Smooth muscle cell (in vitro differentiated cells): ENCODE data around the gene MAP2K3. TPM values are rescaled to one million over a fixed set of nuclear protein-coding genes. Genes with fewer than 3 reads are reported as not detected.
"Not testable (repeated sequence)": the region's sequence is repeated elsewhere in the genome, so short reads cannot be mapped to it uniquely, and the experiment has no call there.

Source experiments
- DNase-seq: peaks from one replicate; lab custom pipeline; 2025; ENCODE audit not compliant: unreplicated experiment; lab: John Stamatoyannopoulos, UW
- H2AFZ ChIP-seq: fragments of 200-600 bp; sonication (generic); 2 replicates; pipeline ENCODE4 v1.6.0; 2016; ENCODE audit warnings: antibody characterized with exemption, low read depth, mild to moderate bottlenecking
- H3F3A ChIP-seq: fragments of 200-600 bp; sonication (generic); 2 replicates; pipeline ENCODE4 v1.6.0; 2017; ENCODE audit warnings: antibody characterized with exemption, low read depth
- H3K27ac ChIP-seq: fragments of 200-600 bp; sonication (generic); 2 replicates; pipeline ENCODE4 v1.5.1; 2016; ENCODE audit warnings: low read depth, mild to moderate bottlenecking
- H3K27me3 ChIP-seq: fragments of 200-600 bp; sonication (generic); 2 replicates; pipeline ENCODE4 v1.6.1; 2016; ENCODE audit warnings: low read depth, mild to moderate bottlenecking
- H3K36me3 ChIP-seq: fragments of 200-600 bp; sonication (generic); 2 replicates; pipeline ENCODE4 v1.5.1; 2016; ENCODE audit warnings: low read depth
- H3K4me1 ChIP-seq: fragments of 200-600 bp; sonication (generic); 2 replicates; pipeline ENCODE4 v1.5.1; 2016; ENCODE audit warnings: low read depth
- H3K4me2 ChIP-seq: fragments of 200-600 bp; sonication (generic); 2 replicates; pipeline ENCODE4 v1.6.0; 2016; ENCODE audit warnings: mild to moderate bottlenecking
- H3K4me3 ChIP-seq: fragments of 200-600 bp; sonication (generic); 2 replicates; pipeline ENCODE4 v1.5.1; 2016; ENCODE audit warnings: mild to moderate bottlenecking
- H3K79me2 ChIP-seq: fragments of 200-600 bp; sonication (generic); 2 replicates; pipeline ENCODE4 v1.6.0; 2016; ENCODE audit warnings: low read depth, mild to moderate bottlenecking
- H3K9ac ChIP-seq: fragments of 200-600 bp; sonication (generic); 2 replicates; pipeline ENCODE4 v1.6.0; 2016; ENCODE audit warnings: low read depth
- H3K9me3 ChIP-seq: fragments of 200-600 bp; sonication (generic); replicated peaks from 2 replicates; pipeline ENCODE4 v1.5.1; 2016; ENCODE audit warnings: low read depth
- H4K20me1 ChIP-seq: fragments of 200-600 bp; sonication (generic); 2 replicates; pipeline ENCODE4 v1.6.0; 2016; ENCODE audit warnings: low read depth
- WGBS: methylation state at CpG from one replicate; pipeline ENCODE4 v1.1.7; 2016; ENCODE audit warnings: low lambda C conversion rate; 5-methylcytosine and 5-hydroxymethylcytosine counted together
- polyA plus RNA-seq: library from polyadenylated mRNA; unstranded; fragments of >200 nt; fragmentation: Nextera tagmentation; extraction: Ambion mirVana; gene quantifications from 2 replicates; pipeline ENCODE4 v1.2.1, GENCODE V29; 2016
- total RNA-seq: library from RNA; depleted of rRNA; stranded (reverse); fragments of >200 nt; gene quantifications from 2 replicates; pipeline ENCODE4 v1.2.3, GENCODE V29; 2014
- TF ChIP-seq, protein P1 (sequence below): fragments of 200-600 bp; sonication (generic); IDR thresholded peaks from 2 replicates; pipeline ENCODE4 v1.5.1; 2017; ENCODE audit warnings: borderline replicate concordance, mild to moderate bottlenecking, antibody characterized with exemption; ENCODE audit not compliant: insufficient read depth, poor library complexity, severe bottlenecking

Gene MAP2K3
- total and polyA plus RNA-seq, 2 experiments from 2014 or later = 14.2 to 53.8 TPM

DNA sequence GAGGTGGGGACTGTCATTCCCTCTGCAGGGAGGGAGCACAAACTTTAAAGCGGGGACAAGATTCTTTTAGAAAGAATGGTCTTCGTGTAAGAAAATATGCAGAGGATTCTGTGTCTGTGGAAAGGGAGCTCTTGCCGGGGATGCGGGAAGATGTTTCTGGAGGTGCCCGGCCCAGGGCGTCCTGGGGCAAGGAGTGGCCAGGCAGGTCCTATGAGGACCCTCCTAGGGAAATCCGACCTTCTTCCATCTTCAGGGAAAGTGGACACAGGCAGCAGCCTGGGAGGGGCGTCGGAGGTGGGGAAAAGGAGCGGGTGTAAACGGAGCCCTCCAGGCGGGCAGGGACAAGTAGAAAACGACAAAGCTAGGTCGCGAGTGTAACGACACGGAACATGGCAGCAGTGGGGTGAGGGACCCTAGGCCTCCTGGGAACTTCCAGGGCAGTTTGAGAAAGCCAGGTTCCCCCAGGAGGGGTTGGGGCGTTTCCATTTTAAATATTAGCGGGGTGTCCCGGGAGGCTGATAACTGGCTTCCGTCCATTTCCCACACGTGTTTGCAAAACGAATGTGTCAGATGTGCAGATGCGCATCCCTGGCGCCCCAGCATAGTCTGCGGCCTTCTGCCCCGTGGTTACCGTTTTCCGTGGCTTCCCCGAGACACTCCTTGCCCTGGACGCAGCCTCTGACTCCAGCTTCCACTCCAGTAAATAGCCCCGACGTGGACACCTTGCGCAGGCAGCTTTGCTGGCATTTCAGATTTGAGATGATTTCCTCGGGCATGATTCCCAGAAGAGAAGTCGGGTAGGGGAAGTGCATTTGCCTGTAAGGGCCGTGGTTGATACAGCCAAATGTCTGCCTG lies 39.0 kb downstream of the MAP2K3 start:
- H3K79me2 ChIP-seq, H3K4me1 ChIP-seq, H3K36me3 ChIP-seq, H3K27ac ChIP-seq, H3K9ac ChIP-seq, H3K9me3 ChIP-seq, H3K27me3 ChIP-seq, H3F3A ChIP-seq, DNase-seq, H4K20me1 ChIP-seq: not testable (repeated sequence)
- H3K4me3 ChIP-seq = peak overlapping the region; percentile 64
- peak overlapping the region; percentile 94 for H2AFZ ChIP-seq
- 74% methylated on average over 32 of the region's 37 CpGs for WGBS
- H3K4me2 ChIP-seq = peak overlapping the region; percentile 82

DNA sequence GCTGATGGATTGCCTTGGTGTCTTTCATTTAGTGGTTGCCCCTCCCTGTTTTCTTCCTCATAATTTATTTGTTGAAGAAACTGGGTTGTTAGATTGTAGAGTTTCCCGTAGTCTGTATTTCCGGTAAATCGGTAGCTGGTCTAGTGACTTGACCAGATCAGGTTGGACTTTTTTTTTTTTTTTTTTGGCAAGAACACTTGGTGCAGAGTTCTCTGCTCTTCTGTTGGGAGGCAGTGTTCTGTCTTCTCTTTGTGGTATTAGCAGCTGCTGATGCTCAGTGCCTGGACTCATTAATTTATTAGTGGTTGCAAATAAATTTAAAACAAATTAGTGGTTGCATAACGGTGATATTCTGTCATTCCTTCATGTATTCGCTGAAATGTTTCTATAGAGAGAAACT lies 40.2 kb downstream of the MAP2K3 start:
- H3K9me3 ChIP-seq, H3K4me1 ChIP-seq, H2AFZ ChIP-seq, H4K20me1 ChIP-seq, H3K27ac ChIP-seq, H3K36me3 ChIP-seq, H3K9ac ChIP-seq, H3F3A ChIP-seq, H3K79me2 ChIP-seq, H3K4me3 ChIP-seq, H3K27me3 ChIP-seq, H3K4me2 ChIP-seq, DNase-seq: not testable (repeated sequence)
- WGBS = 83% methylated on average over 5 of the region's 5 CpGs

DNA sequence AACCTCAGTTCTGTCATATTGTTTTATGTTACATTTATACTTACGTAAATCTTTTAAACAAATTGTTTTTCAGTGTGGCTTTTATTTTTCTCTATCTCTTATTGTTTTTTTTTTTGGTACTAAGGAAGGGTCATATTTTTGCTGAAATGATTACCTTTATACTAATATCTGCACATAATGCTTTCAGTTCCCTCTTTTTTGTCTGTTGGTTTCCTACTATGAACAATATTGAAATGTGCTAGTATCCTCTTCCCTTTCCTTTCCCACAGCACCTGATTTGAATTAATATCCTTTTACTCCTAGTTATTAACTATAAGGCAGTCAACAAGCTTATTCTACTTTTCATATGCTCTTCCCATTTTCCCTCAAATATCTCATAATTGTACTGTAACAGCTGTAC lies 43.4 kb downstream of the MAP2K3 start:
- not testable (repeated sequence) for H3F3A ChIP-seq, H3K9me3 ChIP-seq, H3K27ac ChIP-seq, H3K4me3 ChIP-seq, H3K79me2 ChIP-seq, H3K4me2 ChIP-seq, H3K27me3 ChIP-seq, H4K20me1 ChIP-seq, DNase-seq, H3K36me3 ChIP-seq, H2AFZ ChIP-seq, H3K4me1 ChIP-seq, H3K9ac ChIP-seq
- 63% methylated on average over 1 of the region's 1 CpG for WGBS

DNA sequence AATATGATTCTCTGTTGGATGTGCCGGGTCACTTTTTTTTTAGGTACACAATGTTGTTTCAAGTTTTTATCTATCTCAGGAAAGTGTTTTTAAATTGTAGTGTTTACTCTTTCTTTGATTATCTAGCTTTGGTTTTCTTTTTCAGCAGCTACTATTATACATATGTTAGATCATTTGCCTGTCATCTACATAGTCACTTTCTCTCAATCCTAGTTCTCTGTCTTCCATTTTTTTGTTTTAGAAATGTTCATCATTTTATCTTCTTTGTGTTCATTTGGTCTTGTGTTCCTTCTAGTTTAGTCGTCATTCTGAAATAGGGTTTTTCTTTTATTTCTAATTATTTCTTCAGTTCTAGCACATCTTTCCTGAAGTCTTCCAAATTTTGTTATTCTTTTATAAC lies 44.3 kb downstream of the MAP2K3 start:
- not testable (repeated sequence) for H3K9me3 ChIP-seq, H3F3A ChIP-seq, H3K36me3 ChIP-seq, H2AFZ ChIP-seq, H3K4me1 ChIP-seq, H3K79me2 ChIP-seq, H3K27me3 ChIP-seq, H3K4me2 ChIP-seq, H3K9ac ChIP-seq, H3K4me3 ChIP-seq, H3K27ac ChIP-seq, DNase-seq, H4K20me1 ChIP-seq
- WGBS = 75% methylated on average over 2 of the region's 2 CpGs

DNA sequence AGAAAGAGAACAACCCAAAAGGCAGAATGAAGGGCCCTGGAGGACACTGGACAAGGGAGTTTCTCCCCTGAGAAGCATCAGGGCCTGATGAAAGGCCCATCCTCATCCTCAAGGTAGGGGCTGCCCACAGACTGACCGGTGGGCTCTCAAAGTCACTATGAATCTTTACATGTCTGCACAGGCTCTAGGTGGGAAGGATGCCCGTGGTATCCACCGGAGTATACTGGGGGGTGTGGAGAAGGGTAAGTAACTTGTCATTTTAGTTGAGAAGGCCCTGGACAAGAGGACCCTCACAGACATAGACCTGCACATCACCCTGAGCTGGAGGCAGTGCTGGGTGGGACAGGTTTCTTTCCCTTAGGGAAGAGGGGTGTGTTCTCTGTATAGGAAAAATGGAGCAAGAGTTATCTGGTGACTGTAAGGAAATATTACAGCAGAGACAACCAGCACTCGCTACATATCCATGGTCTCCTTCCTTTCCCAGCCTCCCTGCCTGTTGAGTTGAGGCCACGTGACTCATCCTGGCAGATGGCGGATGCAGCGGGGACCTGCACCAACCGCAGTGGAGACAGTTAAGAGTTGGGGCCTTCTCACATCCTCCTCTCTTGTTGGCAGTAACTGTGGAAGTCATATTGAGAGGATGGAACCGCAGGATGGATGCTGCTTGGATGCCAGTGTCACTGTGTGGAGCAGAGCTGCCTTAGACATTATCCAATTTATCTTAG lies 46.1 kb downstream of the MAP2K3 start:
- H3K9ac ChIP-seq = no peak overlapping the region
- H4K20me1 ChIP-seq = no peaks in the 10 kb centered on the region
- no peak overlapping the region for H3K27ac ChIP-seq
- no peak overlapping the region for H3K4me3 ChIP-seq
- no peaks in the 10 kb centered on the region for H3K79me2 ChIP-seq
- no peak overlapping the region for H3K4me2 ChIP-seq
- no peaks in the 10 kb centered on the region for H3K4me1 ChIP-seq
- no peaks in the 10 kb centered on the region for H3K27me3 ChIP-seq
- H2AFZ ChIP-seq = no peak overlapping the region
- TF ChIP-seq, protein P1, sequence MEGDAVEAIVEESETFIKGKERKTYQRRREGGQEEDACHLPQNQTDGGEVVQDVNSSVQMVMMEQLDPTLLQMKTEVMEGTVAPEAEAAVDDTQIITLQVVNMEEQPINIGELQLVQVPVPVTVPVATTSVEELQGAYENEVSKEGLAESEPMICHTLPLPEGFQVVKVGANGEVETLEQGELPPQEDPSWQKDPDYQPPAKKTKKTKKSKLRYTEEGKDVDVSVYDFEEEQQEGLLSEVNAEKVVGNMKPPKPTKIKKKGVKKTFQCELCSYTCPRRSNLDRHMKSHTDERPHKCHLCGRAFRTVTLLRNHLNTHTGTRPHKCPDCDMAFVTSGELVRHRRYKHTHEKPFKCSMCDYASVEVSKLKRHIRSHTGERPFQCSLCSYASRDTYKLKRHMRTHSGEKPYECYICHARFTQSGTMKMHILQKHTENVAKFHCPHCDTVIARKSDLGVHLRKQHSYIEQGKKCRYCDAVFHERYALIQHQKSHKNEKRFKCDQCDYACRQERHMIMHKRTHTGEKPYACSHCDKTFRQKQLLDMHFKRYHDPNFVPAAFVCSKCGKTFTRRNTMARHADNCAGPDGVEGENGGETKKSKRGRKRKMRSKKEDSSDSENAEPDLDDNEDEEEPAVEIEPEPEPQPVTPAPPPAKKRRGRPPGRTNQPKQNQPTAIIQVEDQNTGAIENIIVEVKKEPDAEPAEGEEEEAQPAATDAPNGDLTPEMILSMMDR = no peak
- 84% methylated on average over 9 of the region's 9 CpGs for WGBS
- DNase-seq = no peak
- no peaks in the 10 kb centered on the region for H3K36me3 ChIP-seq
- H3K9me3 ChIP-seq = no peaks in the 10 kb centered on the region
- no peaks in the 10 kb centered on the region for H3F3A ChIP-seq

DNA sequence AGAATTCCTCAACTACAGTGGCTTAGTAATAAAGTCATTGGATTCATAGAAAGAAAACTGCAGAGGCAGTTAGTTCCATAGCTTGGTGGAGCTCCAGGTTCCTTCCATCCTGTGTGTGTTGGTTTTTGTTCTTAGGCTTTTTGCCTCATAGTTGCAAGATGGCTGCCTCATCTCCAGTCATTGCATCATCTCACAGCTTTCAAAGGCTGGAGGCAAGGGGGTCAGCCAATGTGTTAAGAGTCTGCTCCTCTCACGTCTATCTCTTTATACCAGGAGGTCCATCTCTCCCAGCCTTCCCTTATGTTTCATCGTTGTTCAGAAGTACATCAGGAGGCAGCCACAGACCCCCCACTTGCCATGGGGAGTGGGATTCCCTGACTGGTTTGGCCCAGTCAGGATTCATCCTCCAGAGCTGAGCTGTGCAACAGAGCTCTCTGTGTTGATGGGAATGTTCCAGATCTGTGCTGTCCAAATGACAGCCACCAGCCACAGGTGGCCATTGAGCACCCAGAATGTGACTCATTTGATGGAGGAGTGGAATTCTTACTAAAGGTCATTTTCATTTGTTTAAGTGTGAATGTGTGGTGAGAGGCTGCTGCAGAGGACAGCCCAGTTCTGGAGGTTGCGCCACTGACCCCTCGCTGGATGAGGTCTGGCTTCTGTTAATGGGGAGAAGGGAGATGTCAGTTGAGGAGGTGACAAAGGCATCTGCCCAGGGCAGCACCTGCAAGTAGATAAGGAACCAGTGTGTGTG lies 52.2 kb downstream of the MAP2K3 start:
- not testable (repeated sequence) for H3K36me3 ChIP-seq, H3K4me3 ChIP-seq, H3K79me2 ChIP-seq, H3K27me3 ChIP-seq, H3K9ac ChIP-seq, H2AFZ ChIP-seq, H4K20me1 ChIP-seq, H3K27ac ChIP-seq, DNase-seq, H3K4me2 ChIP-seq, H3K9me3 ChIP-seq, H3F3A ChIP-seq, H3K4me1 ChIP-seq
- 78% methylated on average over 4 of the region's 4 CpGs for WGBS

DNA sequence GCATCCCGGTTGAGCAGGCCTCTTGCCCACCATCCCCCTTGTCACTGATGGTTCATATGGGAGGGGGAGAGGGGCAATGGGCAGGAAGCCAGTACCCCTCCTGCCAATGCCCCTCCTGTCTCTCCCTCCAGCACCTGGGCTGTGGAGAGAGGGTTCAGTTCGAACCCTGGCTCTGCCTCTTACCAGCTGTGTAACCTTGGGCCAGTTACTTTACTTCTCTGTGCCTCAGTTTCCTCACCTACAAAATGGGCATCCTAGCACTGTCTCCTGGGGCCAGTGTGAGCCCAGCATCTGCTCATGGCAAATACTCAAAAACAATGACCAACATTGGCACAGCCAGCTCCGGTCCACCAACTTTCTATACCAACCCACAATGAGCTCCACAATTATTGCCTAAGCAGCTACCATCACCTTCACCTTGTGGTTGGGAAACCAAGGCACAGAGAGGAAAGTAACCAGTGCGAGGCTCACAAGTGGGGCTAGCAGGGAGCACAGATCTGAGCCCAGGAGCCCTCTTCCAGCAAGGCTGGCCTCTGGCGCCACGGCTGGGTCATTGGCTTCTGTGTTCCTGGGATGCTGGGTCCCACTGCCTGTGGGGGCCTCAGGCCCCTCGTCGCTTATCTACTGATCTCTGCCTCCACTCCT lies 53.6 kb downstream of the MAP2K3 start:
- H3F3A ChIP-seq, H4K20me1 ChIP-seq, H3K27me3 ChIP-seq, H3K79me2 ChIP-seq, H3K9ac ChIP-seq, H3K36me3 ChIP-seq, H3K27ac ChIP-seq, H3K4me1 ChIP-seq, H3K4me2 ChIP-seq, H2AFZ ChIP-seq, DNase-seq, H3K9me3 ChIP-seq, H3K4me3 ChIP-seq: not testable (repeated sequence)
- WGBS = 71% methylated on average over 8 of the region's 8 CpGs
